Measurements from ENCODE around the gene LRRC8B. TPM values are rescaled to one million over a fixed set of nuclear protein-coding genes. Genes with fewer than 3 reads are reported as not detected.

LRRC8B gene
- total and polyA plus RNA-seq, 3 donors from 2014 or later: 20.5 to 42.1 (median 29.7) TPM

GRCh38 chr1:89584211-89584610, 59.6 kb downstream of the LRRC8B start:
- H3K36me3 ChIP-seq (ENCODE audit: low read depth, missing control alignments): no peaks in the 10 kb centered on the region
- H3K27me3 ChIP-seq: no peaks in the 10 kb centered on the region
- H3K9me3 ChIP-seq: no peaks in the 10 kb centered on the region
- WGBS, 2 donors: 55 to 95% methylated on average over 2 of the region's 2 CpGs
- TF ChIP-seq CTCF (IDR thresholded peaks at IDR 0.05) (no peak), POLR2A (IDR thresholded peaks at IDR 0.05) (no peak)
- H3K4me3 ChIP-seq: no peak overlapping the region
- H3K4me1 ChIP-seq: no peaks in the 10 kb centered on the region
- intact Hi-C loops (cut with DNase I; ENCODE audit: low total_unique reads): no loop called here
- H3K27ac ChIP-seq: no peak overlapping the region
- no peak for DNase-seq

- intact Hi-C loops (cut with DNase I; ENCODE audit: low total_unique reads): no loop called here
- DNase-seq: no peak
- Histone ChIP-seq H3K4me1 (no peaks in the 10 kb centered on the region), H3K4me3 (no peak overlapping the region), H3K27me3 (no peaks in the 10 kb centered on the region), H3K9me3 (no peaks in the 10 kb centered on the region), H3K27ac (no peak overlapping the region), H3K36me3 (ENCODE audit: low read depth, missing control alignments) (no peaks in the 10 kb centered on the region)
- no peak for TF ChIP-seq CTCF (IDR thresholded peaks at IDR 0.05)
- no peak for TF ChIP-seq POLR2A (IDR thresholded peaks at IDR 0.05)
- WGBS, 2 donors: 79 to 88% methylated on average over 3 of the region's 3 CpGs
Observed at GRCh38 chr1:89584781-89585180, 60.2 kb downstream of the LRRC8B start.

- no peaks in the 10 kb centered on the region for H3K4me1 ChIP-seq
- no peak for DNase-seq
- no peaks in the 10 kb centered on the region for H3K27me3 ChIP-seq
- 77 to 96% methylated on average over 4 of the region's 4 CpGs for WGBS, 2 donors
- H3K36me3 ChIP-seq (ENCODE audit: low read depth, missing control alignments): no peaks in the 10 kb centered on the region
- no peak overlapping the region for H3K27ac ChIP-seq
- H3K4me3 ChIP-seq: no peak overlapping the region
- intact Hi-C loops (cut with DNase I; ENCODE audit: low total_unique reads): no loop called here
- H3K9me3 ChIP-seq: no peaks in the 10 kb centered on the region
- TF ChIP-seq POLR2A (IDR thresholded peaks at IDR 0.05) (no peak), CTCF (IDR thresholded peaks at IDR 0.05) (no peak)
Observed at GRCh38 chr1:89587729-89588161, 63.1 kb downstream of the LRRC8B start.

GRCh38 chr1:89588480-89588879, 63.9 kb downstream of the LRRC8B start:
- intact Hi-C loops (cut with DNase I; ENCODE audit: low total_unique reads): no loop called here
- Histone ChIP-seq H3K4me1 (no peaks in the 10 kb centered on the region), H3K36me3 (ENCODE audit: low read depth, missing control alignments) (no peaks in the 10 kb centered on the region), H3K9me3 (no peaks in the 10 kb centered on the region), H3K4me3 (no peak overlapping the region), H3K27me3 (no peaks in the 10 kb centered on the region), H3K27ac (no peak overlapping the region)
- DNase-seq: no peak
- 90 to 97% methylated on average over 1 of the region's 1 CpG for WGBS, 2 donors
- TF ChIP-seq POLR2A (IDR thresholded peaks at IDR 0.05) (no peak), CTCF (IDR thresholded peaks at IDR 0.05) (no peak)

GRCh38 chr1:89589515-89589914, 64.9 kb downstream of the LRRC8B start:
- no peaks in the 10 kb centered on the region for H3K4me1 ChIP-seq
- intact Hi-C loops (cut with DNase I; ENCODE audit: low total_unique reads): no loop called here
- no peaks in the 10 kb centered on the region for H3K9me3 ChIP-seq
- DNase-seq: no peak
- no peaks in the 10 kb centered on the region for H3K36me3 ChIP-seq (ENCODE audit: low read depth, missing control alignments)
- H3K27ac ChIP-seq: no peak overlapping the region
- H3K4me3 ChIP-seq: no peak overlapping the region
- WGBS, 2 donors: 77 to 93% methylated on average over 1 of the region's 1 CpG
- TF ChIP-seq POLR2A (IDR thresholded peaks at IDR 0.05) (no peak), CTCF (IDR thresholded peaks at IDR 0.05) (no peak)
- no peaks in the 10 kb centered on the region for H3K27me3 ChIP-seq

All from testis (tissue), 3 donors.